ENCODE measurements around the gene RAB39A. TPM values are rescaled to one million over a fixed set of nuclear protein-coding genes. Genes with fewer than 3 reads are reported as not detected.

RAB39A gene
- polyA plus RNA-seq, 3 donors: 1.9 to 6.3 (median 3.9) TPM

GRCh38 chr11:107963091-107963490, 34.8 kb downstream of the RAB39A start:
- WGBS (ENCODE audit: insufficient coverage): 100% methylated on average over 2 of the region's 8 CpGs
- Mint-ChIP-seq H3K27ac (no peak overlapping the region), H3K4me1 (peaks cover 6% of the 10 kb centered on the region), H3K27me3 (ENCODE audit: low read depth in 3 of 3) (no peaks in the 10 kb centered on the region), H3K36me3 (peaks cover 20 to 23% of the 10 kb centered on the region in 2 donors), H3K4me3 (no peak overlapping the region), H3K9me3 (peaks cover 0 to 2% (median 0%) of the 10 kb centered on the region in 7 donors)
- no peak for DNase-seq
- no peaks in the 10 kb centered on the region for H3K27me3 ChIP-seq (ENCODE audit: control insufficient read depth in 2 of 2, insufficient read depth in 2 of 2, low read length in 2 of 2)
- H3K9me3 ChIP-seq (replicated peaks in 1 of 2; ENCODE audit: control insufficient read depth in 1 of 2, insufficient read depth in 1 of 2, low read length in 2 of 2): no peaks in the 10 kb centered on the region
- H3K4me1 ChIP-seq (ENCODE audit: control insufficient read depth in 1 of 2, insufficient read depth in 2 of 2, low read length in 2 of 2): peaks cover 3% of the 10 kb centered on the region in 2 donors
- H4K20me1 ChIP-seq (ENCODE audit: insufficient read depth, low read length): peaks cover 7% of the 10 kb centered on the region
- no peak overlapping the region for H2AFZ ChIP-seq (ENCODE audit: insufficient read depth, low read depth, low read length, poor library complexity, severe bottlenecking)
- no peak overlapping the region for H3K9ac ChIP-seq (ENCODE audit: insufficient read depth, low read length, poor library complexity, severe bottlenecking)
- H3K36me3 ChIP-seq (replicated peaks in 1 of 2; ENCODE audit: control insufficient read depth in 1 of 2, insufficient read depth in 2 of 2, low read length in 2 of 2): peaks cover 10 to 28% of the 10 kb centered on the region in 2 donors
- H3K4me3 ChIP-seq (replicated peaks in 1 of 3; ENCODE audit: low read depth in 2 of 3, low read length in 3 of 3): no peak overlapping the region
- TF ChIP-seq CTCF (IDR thresholded peaks at IDR 0.05): no peak
- no peak overlapping the region for H3K4me2 ChIP-seq (replicated peaks; ENCODE audit: extremely low read depth, low read length, poor library complexity, severe bottlenecking)
- intact Hi-C loops (cut with micrococcal nuclease): no loop called here
- H3K27ac ChIP-seq (ENCODE audit: low read depth in 1 of 2, low read length in 2 of 2): no peak overlapping the region
- H3K79me2 ChIP-seq (ENCODE audit: insufficient read depth, low read length): no peaks in the 10 kb centered on the region

- Histone ChIP-seq H3K4me1 (ENCODE audit: control insufficient read depth in 1 of 2, insufficient read depth in 2 of 2, low read length in 2 of 2) (no peaks in the 10 kb centered on the region), H3K27me3 (ENCODE audit: control insufficient read depth in 2 of 2, insufficient read depth in 2 of 2, low read length in 2 of 2) (no peaks in the 10 kb centered on the region), H4K20me1 (ENCODE audit: insufficient read depth, low read length) (peaks cover 4% of the 10 kb centered on the region), H3K36me3 (replicated peaks in 1 of 2; ENCODE audit: control insufficient read depth in 1 of 2, insufficient read depth in 2 of 2, low read length in 2 of 2) (peaks cover 0 to 3% of the 10 kb centered on the region in 2 donors), H3K4me3 (replicated peaks in 1 of 3; ENCODE audit: low read depth in 2 of 3, low read length in 3 of 3) (no peak overlapping the region), H2AFZ (ENCODE audit: insufficient read depth, low read depth, low read length, poor library complexity, severe bottlenecking) (no peak overlapping the region), H3K4me2 (replicated peaks; ENCODE audit: extremely low read depth, low read length, poor library complexity, severe bottlenecking) (no peak overlapping the region), H3K79me2 (ENCODE audit: insufficient read depth, low read length) (no peaks in the 10 kb centered on the region), H3K9ac (ENCODE audit: insufficient read depth, low read length, poor library complexity, severe bottlenecking) (no peak overlapping the region), H3K27ac (ENCODE audit: low read depth in 1 of 2, low read length in 2 of 2) (no peak overlapping the region), H3K9me3 (replicated peaks in 1 of 2; ENCODE audit: control insufficient read depth in 1 of 2, insufficient read depth in 1 of 2, low read length in 2 of 2) (no peaks in the 10 kb centered on the region)
- Mint-ChIP-seq H3K36me3 (peaks cover 4 to 8% of the 10 kb centered on the region in 2 donors), H3K9me3 (peaks cover 0 to 2% (median 0%) of the 10 kb centered on the region in 7 donors), H3K4me3 (no peak overlapping the region), H3K27me3 (ENCODE audit: low read depth in 3 of 3) (peaks cover 0 to 2% (median 0%) of the 10 kb centered on the region in 3 donors), H3K4me1 (peaks cover 2% of the 10 kb centered on the region), H3K27ac (peak overlapping the region in 1 of 7 donors; percentile 16)
- TF ChIP-seq CTCF (IDR thresholded peaks at IDR 0.05): no peak
- no peak for DNase-seq
- intact Hi-C loops (cut with micrococcal nuclease): no loop called here
These were observed 41.0 kb downstream of the RAB39A start for GRCh38 chr11:107969219-107969618.
